ENCODE data around the gene ABCC1. TPM values are rescaled to one million over a fixed set of nuclear protein-coding genes. Genes with fewer than 3 reads are reported as not detected.

ABCC1 gene
- total RNA-seq, 2 donors from 2014 or later = 15.2 to 27.5 TPM

DNA sequence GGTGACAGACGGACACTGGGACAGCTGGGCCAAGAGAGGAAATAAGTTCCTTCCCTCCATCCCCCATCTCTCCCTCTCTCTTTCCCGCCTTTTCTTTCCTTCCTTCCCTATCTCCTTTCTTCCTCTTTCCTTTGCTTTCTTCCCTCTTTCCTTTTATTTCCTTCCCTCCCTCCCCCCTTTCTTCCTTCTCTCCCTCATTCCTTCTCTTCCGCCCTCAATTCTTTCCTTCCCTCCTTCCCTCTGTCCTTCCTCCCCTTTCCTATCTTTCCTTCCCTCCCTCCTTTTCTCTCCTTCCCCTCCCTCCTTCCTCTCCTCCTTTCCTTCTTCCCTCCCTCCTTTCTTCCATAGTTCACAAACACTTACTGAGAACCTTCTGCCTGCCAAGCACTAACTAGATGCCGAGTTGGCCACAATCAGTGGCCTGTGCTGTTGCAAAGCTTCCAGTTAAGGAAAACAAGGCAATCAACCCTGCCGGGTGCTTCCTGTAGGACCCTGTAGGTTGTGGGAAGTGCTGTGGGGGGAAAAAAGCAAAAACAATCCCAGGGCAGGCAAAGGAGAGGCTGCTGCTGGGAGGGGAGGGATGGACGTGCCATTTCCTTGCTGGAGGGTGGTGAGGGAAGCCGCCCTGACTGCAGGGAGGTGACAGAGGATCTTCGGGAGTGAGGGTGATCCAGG is 242.2 kb downstream of the ABCC1 start:
- Histone ChIP-seq H3K9me3 (no peaks in the 10 kb centered on the region), H3K4me3 (no peak overlapping the region), H3K4me1 (no peaks in the 10 kb centered on the region), H3K27me3 (no peaks in the 10 kb centered on the region), H3K36me3 (no peaks in the 10 kb centered on the region), H3K27ac (no peak overlapping the region)
- TF ChIP-seq, protein P1, sequence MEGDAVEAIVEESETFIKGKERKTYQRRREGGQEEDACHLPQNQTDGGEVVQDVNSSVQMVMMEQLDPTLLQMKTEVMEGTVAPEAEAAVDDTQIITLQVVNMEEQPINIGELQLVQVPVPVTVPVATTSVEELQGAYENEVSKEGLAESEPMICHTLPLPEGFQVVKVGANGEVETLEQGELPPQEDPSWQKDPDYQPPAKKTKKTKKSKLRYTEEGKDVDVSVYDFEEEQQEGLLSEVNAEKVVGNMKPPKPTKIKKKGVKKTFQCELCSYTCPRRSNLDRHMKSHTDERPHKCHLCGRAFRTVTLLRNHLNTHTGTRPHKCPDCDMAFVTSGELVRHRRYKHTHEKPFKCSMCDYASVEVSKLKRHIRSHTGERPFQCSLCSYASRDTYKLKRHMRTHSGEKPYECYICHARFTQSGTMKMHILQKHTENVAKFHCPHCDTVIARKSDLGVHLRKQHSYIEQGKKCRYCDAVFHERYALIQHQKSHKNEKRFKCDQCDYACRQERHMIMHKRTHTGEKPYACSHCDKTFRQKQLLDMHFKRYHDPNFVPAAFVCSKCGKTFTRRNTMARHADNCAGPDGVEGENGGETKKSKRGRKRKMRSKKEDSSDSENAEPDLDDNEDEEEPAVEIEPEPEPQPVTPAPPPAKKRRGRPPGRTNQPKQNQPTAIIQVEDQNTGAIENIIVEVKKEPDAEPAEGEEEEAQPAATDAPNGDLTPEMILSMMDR (IDR thresholded peaks at IDR 0.05) = no peak
- DNase-seq (ENCODE audit: low spot score) = no peak

Other genes starting within 250 kb of the ABCC1 start
- 10 to 100 TPM; 60.8 to 89.0 TPM for gene MYH11, start 92.6 kb upstream of the ABCC1 start, total RNA-seq
- gene CEP20, start 61.0 kb upstream of the ABCC1 start, total RNA-seq = 10 to 100 TPM; 20.1 to 35.9 TPM